Measurements from ENCODE around the gene HSP90AB1.

- TF ChIP-seq, protein P1, sequence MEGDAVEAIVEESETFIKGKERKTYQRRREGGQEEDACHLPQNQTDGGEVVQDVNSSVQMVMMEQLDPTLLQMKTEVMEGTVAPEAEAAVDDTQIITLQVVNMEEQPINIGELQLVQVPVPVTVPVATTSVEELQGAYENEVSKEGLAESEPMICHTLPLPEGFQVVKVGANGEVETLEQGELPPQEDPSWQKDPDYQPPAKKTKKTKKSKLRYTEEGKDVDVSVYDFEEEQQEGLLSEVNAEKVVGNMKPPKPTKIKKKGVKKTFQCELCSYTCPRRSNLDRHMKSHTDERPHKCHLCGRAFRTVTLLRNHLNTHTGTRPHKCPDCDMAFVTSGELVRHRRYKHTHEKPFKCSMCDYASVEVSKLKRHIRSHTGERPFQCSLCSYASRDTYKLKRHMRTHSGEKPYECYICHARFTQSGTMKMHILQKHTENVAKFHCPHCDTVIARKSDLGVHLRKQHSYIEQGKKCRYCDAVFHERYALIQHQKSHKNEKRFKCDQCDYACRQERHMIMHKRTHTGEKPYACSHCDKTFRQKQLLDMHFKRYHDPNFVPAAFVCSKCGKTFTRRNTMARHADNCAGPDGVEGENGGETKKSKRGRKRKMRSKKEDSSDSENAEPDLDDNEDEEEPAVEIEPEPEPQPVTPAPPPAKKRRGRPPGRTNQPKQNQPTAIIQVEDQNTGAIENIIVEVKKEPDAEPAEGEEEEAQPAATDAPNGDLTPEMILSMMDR (conservative IDR thresholded peaks at IDR 0.05): no peak
- TF ChIP-seq ZFX (IDR thresholded peaks at IDR 0.05): no peak
Measured at GRCh38 chr6:44292661-44293365, 45.9 kb downstream of the HSP90AB1 start.
